Measurements from ENCODE around the gene NANS. TPM values are rescaled to one million over a fixed set of nuclear protein-coding genes. Genes with fewer than 3 reads are reported as not detected.

NANS gene
- total RNA-seq, 1 donor from 2014 or later = 22.9 TPM

GRCh38 chr9:98064623-98065392, 8.3 kb downstream of the NANS start:
- no peaks in the 10 kb centered on the region for H3K9me3 Mint-ChIP-seq (ENCODE audit: unreplicated experiment)
- TF ChIP-seq CTCF (IDR thresholded peaks at IDR 0.05; ENCODE audit: partially characterized antibody, unreplicated experiment) = no peak
- no peaks in the 10 kb centered on the region for H3K27me3 Mint-ChIP-seq (ENCODE audit: unreplicated experiment)
- H3K27ac Mint-ChIP-seq (ENCODE audit: unreplicated experiment) = no peak overlapping the region
- no peak overlapping the region for H3K4me3 Mint-ChIP-seq (ENCODE audit: unreplicated experiment)
- no peak for DNase-seq
- peaks cover 2% of the 10 kb centered on the region for H3K4me1 Mint-ChIP-seq (ENCODE audit: low read depth, unreplicated experiment)
- no peaks in the 10 kb centered on the region for H3K36me3 Mint-ChIP-seq (ENCODE audit: unreplicated experiment)

DNA sequence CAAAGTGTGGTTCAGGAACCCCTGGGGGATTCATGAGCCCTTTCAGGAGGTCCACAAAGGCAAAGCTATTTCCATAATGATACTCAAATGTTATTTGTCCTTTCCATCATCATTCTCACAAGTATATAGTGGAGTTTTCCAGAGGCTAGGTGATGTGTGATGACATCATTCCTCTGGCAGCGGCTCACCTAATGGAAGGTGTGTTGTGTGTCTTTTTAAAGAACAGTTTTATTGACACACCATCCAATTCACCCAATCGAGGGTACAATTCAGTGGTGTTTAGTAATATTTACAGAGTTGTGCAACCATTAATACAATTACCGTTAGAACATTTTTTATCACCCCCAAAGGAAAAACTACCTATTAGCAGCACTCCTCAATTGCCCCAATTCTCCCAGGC, 9.7 kb downstream of the NANS start:
- H3K4me1 Mint-ChIP-seq (ENCODE audit: low read depth, unreplicated experiment) = peaks cover 2% of the 10 kb centered on the region
- H3K27me3 Mint-ChIP-seq (ENCODE audit: unreplicated experiment) = no peaks in the 10 kb centered on the region
- no peak for TF ChIP-seq CTCF (IDR thresholded peaks at IDR 0.05; ENCODE audit: partially characterized antibody, unreplicated experiment)
- no peaks in the 10 kb centered on the region for H3K9me3 Mint-ChIP-seq (ENCODE audit: unreplicated experiment)
- no peak overlapping the region for H3K4me3 Mint-ChIP-seq (ENCODE audit: unreplicated experiment)
- no peak overlapping the region for H3K27ac Mint-ChIP-seq (ENCODE audit: unreplicated experiment)
- H3K36me3 Mint-ChIP-seq (ENCODE audit: unreplicated experiment) = no peaks in the 10 kb centered on the region
- DNase-seq = no peak

- H3K4me3 Mint-ChIP-seq (ENCODE audit: unreplicated experiment) = no peak overlapping the region
- TF ChIP-seq CTCF (IDR thresholded peaks at IDR 0.05; ENCODE audit: partially characterized antibody, unreplicated experiment) = no peak
- H3K4me1 Mint-ChIP-seq (ENCODE audit: low read depth, unreplicated experiment) = peaks cover 2% of the 10 kb centered on the region
- DNase-seq = no peak
- no peaks in the 10 kb centered on the region for H3K9me3 Mint-ChIP-seq (ENCODE audit: unreplicated experiment)
- no peaks in the 10 kb centered on the region for H3K36me3 Mint-ChIP-seq (ENCODE audit: unreplicated experiment)
- H3K27me3 Mint-ChIP-seq (ENCODE audit: unreplicated experiment) = no peaks in the 10 kb centered on the region
- H3K27ac Mint-ChIP-seq (ENCODE audit: unreplicated experiment) = no peak overlapping the region
These were observed 10.7 kb downstream of the NANS start for GRCh38 chr9:98067184-98067583.

DNA sequence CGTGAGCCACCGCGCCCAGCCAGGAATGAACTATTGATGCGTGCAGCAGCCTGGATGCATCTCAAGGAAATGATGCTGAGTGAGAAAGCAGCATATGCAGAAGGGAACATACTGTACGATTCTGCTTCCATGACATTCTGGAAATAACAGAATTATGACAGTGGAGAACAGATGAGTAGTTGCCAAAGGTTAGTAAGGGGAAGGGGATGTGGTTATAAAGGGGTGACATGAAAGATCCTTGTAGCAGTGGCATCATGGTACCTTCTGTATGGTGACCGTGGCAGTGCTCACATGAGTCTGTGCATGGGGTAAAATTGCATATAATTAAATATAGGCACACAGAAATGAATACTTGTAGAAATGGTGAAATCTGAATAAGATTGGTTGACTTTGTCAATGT, 13.0 kb downstream of the NANS start:
- Mint-ChIP-seq H3K4me1 (ENCODE audit: low read depth, unreplicated experiment) (peaks cover 4% of the 10 kb centered on the region), H3K36me3 (ENCODE audit: unreplicated experiment) (no peaks in the 10 kb centered on the region), H3K9me3 (ENCODE audit: unreplicated experiment) (no peaks in the 10 kb centered on the region), H3K27ac (ENCODE audit: unreplicated experiment) (no peak overlapping the region), H3K4me3 (ENCODE audit: unreplicated experiment) (no peak overlapping the region), H3K27me3 (ENCODE audit: unreplicated experiment) (no peaks in the 10 kb centered on the region)
- DNase-seq = no peak
- no peak for TF ChIP-seq CTCF (IDR thresholded peaks at IDR 0.05; ENCODE audit: partially characterized antibody, unreplicated experiment)

DNA sequence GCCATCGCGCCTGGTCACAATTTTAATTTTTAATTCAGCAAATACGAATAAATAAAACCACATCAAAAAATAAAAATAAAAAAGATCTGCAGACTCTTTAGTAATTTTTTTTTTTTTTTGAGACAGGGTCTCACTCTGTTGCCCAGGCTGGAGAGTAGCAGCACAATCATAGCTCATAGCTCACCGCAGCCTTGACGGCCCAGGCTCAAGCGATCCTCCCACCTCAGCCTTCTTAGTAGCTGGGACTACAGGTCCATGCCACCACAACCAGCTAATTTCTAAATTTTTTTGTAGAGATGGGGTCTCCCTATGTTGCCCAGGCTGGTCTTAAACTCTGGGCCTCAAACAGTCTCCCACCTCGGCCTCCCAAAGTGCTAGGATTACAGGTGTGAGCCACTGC, 14.2 kb downstream of the NANS start:
- Mint-ChIP-seq H3K27me3 (ENCODE audit: unreplicated experiment) (no peaks in the 10 kb centered on the region), H3K36me3 (ENCODE audit: unreplicated experiment) (no peaks in the 10 kb centered on the region), H3K27ac (ENCODE audit: unreplicated experiment) (no peak overlapping the region), H3K4me1 (ENCODE audit: low read depth, unreplicated experiment) (peaks cover 4% of the 10 kb centered on the region), H3K4me3 (ENCODE audit: unreplicated experiment) (no peak overlapping the region), H3K9me3 (ENCODE audit: unreplicated experiment) (no peaks in the 10 kb centered on the region)
- TF ChIP-seq CTCF (IDR thresholded peaks at IDR 0.05; ENCODE audit: partially characterized antibody, unreplicated experiment) = no peak
- DNase-seq = no peak
